Measurements from ENCODE around the gene GATM.

GRCh38 chr15:45425135-45425534 lies 46.8 kb upstream of the GATM start:
- TF ChIP-seq CTCF (conservative IDR thresholded peaks at IDR 0.05 in 1 of 2, IDR thresholded peaks at IDR 0.05 in 1 of 2; ENCODE audit: low read depth in 1 of 2, low read length in 2 of 2), result no peak
- no peak for TF ChIP-seq EZH2 (IDR thresholded peaks at IDR 0.05; ENCODE audit: low read length, missing control alignments)
